Heart right ventricle (tissue), 16 donors: ENCODE results near the gene CA5B. TPM values are rescaled to one million over a fixed set of nuclear protein-coding genes. Genes with fewer than 3 reads are reported as not detected.

ENCODE experiments used
- ATAC-seq, 8 donors: fragments of 200-7000 bp; cut with Tn5 transposase; one replicate each; pipeline ENCODE4 v1.9.1; 2020; ENCODE audit warnings: mild to moderate bottlenecking in 8 of 8, moderate library complexity in 8 of 8, moderate number of reproducible peaks in 1 of 8
- DNase-seq, 2 donors: peaks; one replicate each; pipeline ENCODE4 v3.0.0-alpha.2; 2020
- H3K27ac ChIP-seq, 10 donors: fragments of 200-600 bp; sonication (generic) in 2 of 10; one replicate each; pipeline versions ENCODE4 v1.5.0 to v1.8.0; 2020 to 2022; ENCODE audit warnings: mild to moderate bottlenecking in 3 of 10
- H3K27me3 ChIP-seq, 7 donors: fragments of 200-600 bp; one replicate each; pipeline ENCODE4 v1.8.0; 2021 to 2022; ENCODE audit warnings: mild to moderate bottlenecking in 2 of 7
- H3K36me3 ChIP-seq, 9 donors: fragments of 200-600 bp; sonication (generic) in 1 of 9; one replicate each; pipeline versions ENCODE4 v1.5.0 to v1.8.0; 2020 to 2022; ENCODE audit warnings: mild to moderate bottlenecking in 2 of 9
- H3K4me1 ChIP-seq, 9 donors: fragments of 200-600 bp; sonication (generic) in 1 of 9; one replicate each; pipeline versions ENCODE4 v1.5.0 to v1.8.0; 2020 to 2022; ENCODE audit warnings: mild to moderate bottlenecking in 4 of 9
- H3K4me3 ChIP-seq, 10 donors: fragments of 200-600 bp; sonication (generic) in 2 of 10; one replicate each; pipeline versions ENCODE4 v1.5.0 to v1.8.0; 2020 to 2022; ENCODE audit warnings: mild to moderate bottlenecking in 7 of 10, moderate library complexity in 2 of 10
- H3K9me3 ChIP-seq, 11 donors: fragments of 200-600 bp in 10 of 11; sonication (generic) in 2 of 11; one replicate each; pipeline versions ENCODE4 v1.5.0 to v1.8.0; 2013 to 2022; ENCODE audit warnings: mild to moderate bottlenecking in 2 of 11, control low read depth in 1 of 11, moderate library complexity in 1 of 11
- WGBS, 2 donors: extraction: QIAGEN DNeasy Blood & Tissue Kit; methylation state at CpG; one replicate each; pipeline ENCODE4 v1.1.7; 2013; ENCODE audit warnings: inconsistent platforms in 1 of 2; 5-methylcytosine and 5-hydroxymethylcytosine counted together
- intact Hi-C, 10 donors: fragments of 100-400 bp; cut with DNase I; formaldehyde crosslinking; loops; one replicate each; pipeline versions ENCODE4 v1.11.1 to v1.14.2; 2022
- polyA plus RNA-seq, 2 donors: library from polyadenylated mRNA; stranded (reverse); fragments of 200-250 nt; gene quantifications; one replicate each; pipeline ENCODE4 v1.2.3, GENCODE V29; 2013
- total RNA-seq, 10 donors: library from RNA; stranded (reverse); fragmentation: NEBNext Ultra II Directional in 3 of 10; extraction: Animal tissue kit (Norgen Biotek cat#: 25700) in 3 of 10; gene quantifications; one replicate each; pipeline versions ENCODE4 v1.2.1 to v1.2.4, GENCODE V29; 2021 to 2023
- TF ChIP-seq, protein P1 (sequence below), 9 donors: fragments of 200-600 bp; sonication (generic) in 2 of 9; IDR thresholded peaks; one replicate each; pipeline versions ENCODE4 v1.5.0 to v1.8.0; 2021 to 2022; ENCODE audit warnings: antibody characterized with exemption in 9 of 9, mild to moderate bottlenecking in 5 of 9, moderate library complexity in 1 of 9
- donor health status: Arrhythmogenic right ventricular cardiomyopathy.
- donor health status: ischemic (EF 13 %, LVEDD 7.1; RV severe dilation, severe dysfunction).
- donor health status: healthy with polysubstance abuse.
- donor health status: DM: no; HTN: yes; CAD: no.
- donor health status: DM: no; HTN: no; CAD: no.
- donor health status: ischemic (EF 25% LVEDD 6.9; RV normal size, moderate dysfunction).
- donor health status: ischemic (EF 25% LVEDD 5.7; RV mildly dilated, moderate dysfunction).
- donor health status: healthy.
- donor health status: DM: yes; HTN: yes; CAD: no.
- donor health status: Ischemic cardiomyopathy.
- donor health status: ischemic (EF 35%, LVEDD 5.7; RV mildly dilated, moderate dysfunction).
- donor health status: nonischemic (EF 11% LVEDD 7.7; RV severe dilation, severe dysfunction).
- donor health status: DM: yes; HTN: yes; CAD: no.
- donor health status: PGD.
- donor health status: ischemic (EF 29% LVEDD 5.4; RV normal size, mild dysfunction).
- donor health status: nonischemic (EF 23%, LVEDD 6.1; RV moderate dilation, normal function).

CA5B gene
- total and polyA plus RNA-seq, 12 donors, result 0.77 to 4.9 (median 3.2) TPM

DNA sequence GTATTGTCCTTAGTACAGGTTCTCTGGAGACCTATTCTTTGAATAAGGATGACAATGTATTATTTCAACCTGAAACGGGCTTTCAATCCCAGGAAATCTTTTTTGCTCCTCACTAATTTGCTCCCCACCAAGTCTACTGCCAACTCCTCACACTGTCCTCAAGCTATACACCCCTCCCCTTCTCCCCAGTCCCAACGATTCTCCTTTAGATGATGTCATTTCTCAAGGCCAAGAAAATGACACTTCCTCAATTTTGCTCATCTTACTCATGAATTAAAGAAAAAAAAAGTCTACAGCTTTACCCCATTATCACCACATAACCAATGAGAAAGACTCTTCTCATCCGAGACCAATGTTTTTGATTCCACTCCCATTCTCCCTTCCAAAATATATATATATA is 96.0 kb downstream of the CA5B start:
- no peaks in the 10 kb centered on the region for H3K27me3 ChIP-seq

DNA sequence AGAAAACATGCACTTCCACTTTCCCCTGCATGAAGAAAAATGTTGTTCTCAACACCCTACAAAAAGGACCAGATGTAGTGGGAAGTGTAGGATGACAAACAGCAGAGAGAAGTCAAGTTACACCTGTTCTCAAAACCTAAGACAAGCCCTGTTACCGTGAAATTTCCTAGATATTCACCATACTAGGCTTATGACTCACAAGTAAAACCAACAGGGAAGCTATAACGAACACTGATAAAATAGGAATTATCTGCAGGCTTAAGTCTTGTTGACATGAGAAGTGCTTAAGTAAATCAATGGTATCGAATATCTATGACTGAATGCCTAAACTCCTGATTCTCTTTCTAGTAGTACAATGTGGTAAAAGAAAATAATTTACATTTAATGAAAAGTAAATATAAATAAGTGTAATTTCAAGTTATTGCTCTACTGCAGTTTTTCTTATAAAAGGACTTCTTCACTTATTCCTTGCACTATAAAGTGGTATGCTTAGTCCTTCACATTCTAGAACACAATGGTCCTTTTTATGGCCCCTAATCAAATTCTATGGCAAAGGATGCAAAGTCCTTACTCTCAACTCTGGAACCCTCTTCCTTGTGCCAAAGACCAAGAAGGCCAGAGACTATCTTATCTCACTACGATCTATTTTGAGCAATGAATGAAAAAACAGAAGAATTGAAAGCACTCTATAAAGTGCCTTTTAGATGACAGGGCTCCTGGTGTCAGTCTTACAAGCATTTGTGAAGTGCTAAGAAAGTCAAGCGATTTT is 96.9 kb downstream of the CA5B start:
- DNase-seq (no peak), ATAC-seq (no peak)
- 40 to 60% methylated on average over 5 of the region's 5 CpGs for WGBS, 2 donors
- Histone ChIP-seq H3K4me1 (peaks cover 0 to 7% (median 0%) of the 10 kb centered on the region in 9 donors), H3K27me3 (no peaks in the 10 kb centered on the region), H3K4me3 (no peak overlapping the region), H3K9me3 (no peaks in the 10 kb centered on the region), H3K36me3 (peaks cover 0 to 19% (median 0%) of the 10 kb centered on the region in 9 donors), H3K27ac (no peak overlapping the region)
- TF ChIP-seq, protein P1, sequence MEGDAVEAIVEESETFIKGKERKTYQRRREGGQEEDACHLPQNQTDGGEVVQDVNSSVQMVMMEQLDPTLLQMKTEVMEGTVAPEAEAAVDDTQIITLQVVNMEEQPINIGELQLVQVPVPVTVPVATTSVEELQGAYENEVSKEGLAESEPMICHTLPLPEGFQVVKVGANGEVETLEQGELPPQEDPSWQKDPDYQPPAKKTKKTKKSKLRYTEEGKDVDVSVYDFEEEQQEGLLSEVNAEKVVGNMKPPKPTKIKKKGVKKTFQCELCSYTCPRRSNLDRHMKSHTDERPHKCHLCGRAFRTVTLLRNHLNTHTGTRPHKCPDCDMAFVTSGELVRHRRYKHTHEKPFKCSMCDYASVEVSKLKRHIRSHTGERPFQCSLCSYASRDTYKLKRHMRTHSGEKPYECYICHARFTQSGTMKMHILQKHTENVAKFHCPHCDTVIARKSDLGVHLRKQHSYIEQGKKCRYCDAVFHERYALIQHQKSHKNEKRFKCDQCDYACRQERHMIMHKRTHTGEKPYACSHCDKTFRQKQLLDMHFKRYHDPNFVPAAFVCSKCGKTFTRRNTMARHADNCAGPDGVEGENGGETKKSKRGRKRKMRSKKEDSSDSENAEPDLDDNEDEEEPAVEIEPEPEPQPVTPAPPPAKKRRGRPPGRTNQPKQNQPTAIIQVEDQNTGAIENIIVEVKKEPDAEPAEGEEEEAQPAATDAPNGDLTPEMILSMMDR (IDR thresholded peaks at IDR 0.05), result no peak
- intact Hi-C loops, result no loop called here

More for the DNA sequence above, 96.0 kb downstream of the CA5B start:
- Histone ChIP-seq H3K4me3 (no peak overlapping the region), H3K36me3 (peaks cover 0 to 27% (median 0%) of the 10 kb centered on the region in 9 donors), H3K9me3 (no peaks in the 10 kb centered on the region), H3K27ac (no peak overlapping the region), H3K4me1 (peaks cover 0 to 7% (median 0%) of the 10 kb centered on the region in 9 donors)
- TF ChIP-seq, protein P1 (IDR thresholded peaks at IDR 0.05), result no peak
- intact Hi-C loops, result no loop called here
- ATAC-seq (peak in 1 of 8 donors; percentile 29), DNase-seq (no peak)
- 55 to 70% methylated on average over 3 of the region's 3 CpGs for WGBS, 2 donors

Other genes with a start within 250 kb of the CA5B start
- gene PIR, start 244.9 kb upstream of the CA5B start, total RNA-seq, result 10 to 100 TPM in 4 of 10 donors, 1 to 10 TPM in 6; 4.9 to 17.8 (median 9.4) TPM
- gene PIR, start 244.9 kb upstream of the CA5B start, polyA plus RNA-seq, result 10 to 100 TPM in 1 of 2 donors, 1 to 10 TPM in 1; 8.6 to 15.7 TPM
- 1 to 10 TPM in 9 of 10 donors, under 1 TPM in 1; 0.97 to 6.1 (median 2.9) TPM for gene BMX, start 237.5 kb upstream of the CA5B start, total RNA-seq
- 1 to 10 TPM; 2.1 to 2.6 TPM for gene BMX, start 237.5 kb upstream of the CA5B start, polyA plus RNA-seq
- gene ACE2, start 137.3 kb upstream of the CA5B start, total RNA-seq, result 10 to 100 TPM; 11.0 to 42.4 (median 20.7) TPM
- gene ACE2, start 137.3 kb upstream of the CA5B start, polyA plus RNA-seq, result 10 to 100 TPM in 1 of 2 donors, 1 to 10 TPM in 1; 6.7 to 15.3 TPM
- gene CLTRN, start 73.5 kb upstream of the CA5B start, total RNA-seq, result 1 to 10 TPM in 2 of 10 donors, under 1 TPM in 8; 0.17 to 1.4 (median 0.86) TPM
- 1 to 10 TPM in 1 of 2 donors, under 1 TPM in 1; 0.07 to 2.4 TPM for gene CLTRN, start 73.5 kb upstream of the CA5B start, polyA plus RNA-seq
- 1 to 10 TPM; 6.3 to 9.9 (median 7.4) TPM for gene ZRSR2, start 52.2 kb downstream of the CA5B start, total RNA-seq
- gene ZRSR2, start 52.2 kb downstream of the CA5B start, polyA plus RNA-seq, result 10 to 100 TPM in 1 of 2 donors, 1 to 10 TPM in 1; 8.6 to 25.3 TPM
- 100 to 1,000 TPM; 112 to 191 (median 131) TPM for gene AP1S2, start 116.5 kb downstream of the CA5B start, total RNA-seq
- gene AP1S2, start 116.5 kb downstream of the CA5B start, polyA plus RNA-seq, result 10 to 100 TPM; 47.4 to 60.2 TPM